Measurements from ENCODE around the gene KLHL21. TPM values are rescaled to one million over a fixed set of nuclear protein-coding genes. Genes with fewer than 3 reads are reported as not detected.

The KLHL21 gene
- total and polyA plus RNA-seq, 2 of the 4 experiments (the other 2 are of a cell fraction), result 12.0 to 36.7 TPM

DNA sequence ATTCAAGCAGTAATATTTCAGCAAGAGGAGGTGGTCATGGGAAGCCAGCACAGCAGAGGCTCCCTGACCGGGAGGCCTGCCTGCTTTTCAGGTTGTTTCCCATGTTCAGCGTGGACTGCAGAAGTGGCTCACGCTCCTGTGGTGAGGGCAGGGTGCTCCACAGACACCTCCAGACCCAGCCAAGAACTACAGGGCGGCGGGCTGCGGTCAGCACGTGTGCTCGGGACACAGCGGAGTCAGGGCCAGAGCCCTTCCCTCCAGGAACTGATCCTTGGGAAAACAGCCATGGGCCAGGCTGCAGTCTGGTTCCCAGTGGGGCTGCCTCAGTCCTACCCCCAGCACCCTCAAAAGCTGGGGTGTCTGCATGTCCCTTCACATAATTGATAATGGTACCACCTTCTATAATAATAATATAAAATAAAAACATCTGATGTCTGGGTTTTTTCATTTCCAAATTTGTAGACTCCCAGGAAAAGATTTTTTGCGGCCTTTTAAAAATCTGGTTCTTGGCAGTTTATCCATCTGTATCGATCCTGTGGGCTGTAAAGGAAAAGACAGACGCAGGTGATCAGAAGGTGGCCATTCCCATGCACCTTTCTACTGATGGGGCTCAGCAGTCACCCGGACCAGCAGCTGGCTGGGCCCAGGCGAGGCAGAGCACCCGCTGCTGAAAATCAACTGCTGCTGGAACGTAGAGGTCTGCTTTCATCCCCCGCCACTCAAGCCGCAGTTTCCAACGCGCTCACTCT is 32.7 kb upstream of the KLHL21 start:
- Histone ChIP-seq H4K20me1 (ENCODE audit: insufficient read depth, low read length) (peaks cover 11% of the 10 kb centered on the region; the same call in 1 of the 2 replicates), H2BK20ac (ENCODE audit: low read depth, low read length) (no peak overlapping the region), H3K4me1 (ENCODE audit: control insufficient read depth, insufficient read depth, low read length) (peaks cover 2% of the 10 kb centered on the region; the same call in 1 of the 2 replicates), H3K14ac (replicated peaks; ENCODE audit: low read depth, low read length) (no peak overlapping the region), H3K23ac (ENCODE audit: low read depth, low read length) (no peak overlapping the region), H3K4me3 (ENCODE audit: insufficient read depth, low read depth, low read length) (no peak overlapping the region), H3K36me3 (ENCODE audit: control insufficient read depth, insufficient read depth, low read length) (peaks cover 63% of the 10 kb centered on the region), H4K8ac (ENCODE audit: low read depth in 2 of 2, low read length in 2 of 2) (no peak overlapping the region), H2BK120ac (ENCODE audit: low read depth, low read length) (no peak overlapping the region), H2BK5ac (ENCODE audit: low read depth, low read length, poor library complexity, severe bottlenecking) (no peak overlapping the region), H3K4me2 (ENCODE audit: low read depth, low read length) (no peak overlapping the region), H3K18ac (ENCODE audit: low read depth, low read length) (no peak overlapping the region), H3K9me3 (ENCODE audit: control insufficient read depth, insufficient read depth, low read length) (no peaks in the 10 kb centered on the region), H3K79me1 (ENCODE audit: low read depth in 1 of 2, low read length in 2 of 2) (peaks cover 0 to 14% of the 10 kb centered on the region in 2 experiments; a peak in 2 of 4 replicates), H2AK5ac (ENCODE audit: low read depth, low read length) (no peak overlapping the region), H2AFZ (replicated peaks; ENCODE audit: low read length, poor library complexity) (no peak overlapping the region), H3K27me3 (ENCODE audit: control insufficient read depth, insufficient read depth, low read length) (no peaks in the 10 kb centered on the region), H3K4ac (ENCODE audit: low read depth, low read length) (no peak overlapping the region), H4K5ac (ENCODE audit: low read depth, low read length) (no peak overlapping the region), H3K56ac (ENCODE audit: extremely low read depth, insufficient read depth, low read length) (no peak overlapping the region), H3K9ac (ENCODE audit: low read depth, low read length) (no peak overlapping the region), H2BK15ac (ENCODE audit: low read depth, low read length) (no peak overlapping the region), H3K9me1 (ENCODE audit: insufficient read depth, low read length) (peaks cover 2% of the 10 kb centered on the region; the same call in 1 of the 2 replicates), H2AK9ac (replicated peaks; ENCODE audit: low read depth, low read length, poor library complexity) (peak overlapping the region; percentile 77), H4K91ac (ENCODE audit: insufficient read depth, low read depth, low read length) (no peak overlapping the region), H3K27ac (ENCODE audit: insufficient read depth, low read length) (no peak overlapping the region)
- CTCF ChIA-PET, result no interaction called here
- in situ Hi-C loops (cut with MboI; ENCODE audit: low sequenced_read_pairs) (no loop called here), intact Hi-C loops (cut with micrococcal nuclease) (loop anchor here (5.0 kb wide), 1 partner anchor 1012 kb away; no protein-coding TSS in a partner anchor), dilution Hi-C loops (cut with HindIII; ENCODE audit: low sequenced_read_pairs, unreplicated experiment) (no loop called here)
- BruUV-seq (replicated peaks), result no TSS peak
- ATAC-seq (ENCODE audit: low read depth), result no peak
- WGBS, 2 experiments (ENCODE audit: extremely low coverage in 2 of 2, insufficient read length in 1 of 2), result 91% methylated on average over 4 of the region's 20 CpGs; no CpG with 5 or more reads in 1 of the 2 experiments
- DNase-seq, result no peak
- POLR2A ChIA-PET (ENCODE audit: unreplicated experiment), result no interaction called here
- TF ChIP-seq POLR2A (IDR thresholded peaks at IDR 0.05; ENCODE audit: low read depth, low read length) (no peak), MAZ (IDR thresholded peaks at IDR 0.05; ENCODE audit: borderline replicate concordance, low read depth, low read length) (no peak), RCOR1 (IDR thresholded peaks at IDR 0.05; ENCODE audit: insufficient replicate concordance, low read length) (no peak), SMC3 (IDR thresholded peaks at IDR 0.05; ENCODE audit: low read depth, low read length) (no peak), RAD21 (IDR thresholded peaks at IDR 0.05; ENCODE audit: low read length) (no peak), MAFK (IDR thresholded peaks at IDR 0.05; ENCODE audit: low read depth, low read length) (no peak), CHD1 (IDR thresholded peaks at IDR 0.05; ENCODE audit: low read depth, low read length) (no peak), RFX5 (IDR thresholded peaks at IDR 0.05; ENCODE audit: low read depth, low read length) (no peak), BHLHE40 (IDR thresholded peaks at IDR 0.05; ENCODE audit: low read depth, low read length) (no peak), FOS (IDR thresholded peaks at IDR 0.05; ENCODE audit: low read depth, low read length) (no peak), NFE2L2 (IDR thresholded peaks at IDR 0.05; ENCODE audit: low read depth, low read length) (no peak), MXI1 (IDR thresholded peaks at IDR 0.05; ENCODE audit: borderline replicate concordance, low read depth, low read length) (no peak)
- TF ChIP-seq, protein P1, sequence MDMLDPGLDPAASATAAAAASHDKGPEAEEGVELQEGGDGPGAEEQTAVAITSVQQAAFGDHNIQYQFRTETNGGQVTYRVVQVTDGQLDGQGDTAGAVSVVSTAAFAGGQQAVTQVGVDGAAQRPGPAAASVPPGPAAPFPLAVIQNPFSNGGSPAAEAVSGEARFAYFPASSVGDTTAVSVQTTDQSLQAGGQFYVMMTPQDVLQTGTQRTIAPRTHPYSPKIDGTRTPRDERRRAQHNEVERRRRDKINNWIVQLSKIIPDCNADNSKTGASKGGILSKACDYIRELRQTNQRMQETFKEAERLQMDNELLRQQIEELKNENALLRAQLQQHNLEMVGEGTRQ (IDR thresholded peaks at IDR 0.05; ENCODE audit: low read depth, low read length), result no peak
- TF ChIP-seq, protein P2, sequence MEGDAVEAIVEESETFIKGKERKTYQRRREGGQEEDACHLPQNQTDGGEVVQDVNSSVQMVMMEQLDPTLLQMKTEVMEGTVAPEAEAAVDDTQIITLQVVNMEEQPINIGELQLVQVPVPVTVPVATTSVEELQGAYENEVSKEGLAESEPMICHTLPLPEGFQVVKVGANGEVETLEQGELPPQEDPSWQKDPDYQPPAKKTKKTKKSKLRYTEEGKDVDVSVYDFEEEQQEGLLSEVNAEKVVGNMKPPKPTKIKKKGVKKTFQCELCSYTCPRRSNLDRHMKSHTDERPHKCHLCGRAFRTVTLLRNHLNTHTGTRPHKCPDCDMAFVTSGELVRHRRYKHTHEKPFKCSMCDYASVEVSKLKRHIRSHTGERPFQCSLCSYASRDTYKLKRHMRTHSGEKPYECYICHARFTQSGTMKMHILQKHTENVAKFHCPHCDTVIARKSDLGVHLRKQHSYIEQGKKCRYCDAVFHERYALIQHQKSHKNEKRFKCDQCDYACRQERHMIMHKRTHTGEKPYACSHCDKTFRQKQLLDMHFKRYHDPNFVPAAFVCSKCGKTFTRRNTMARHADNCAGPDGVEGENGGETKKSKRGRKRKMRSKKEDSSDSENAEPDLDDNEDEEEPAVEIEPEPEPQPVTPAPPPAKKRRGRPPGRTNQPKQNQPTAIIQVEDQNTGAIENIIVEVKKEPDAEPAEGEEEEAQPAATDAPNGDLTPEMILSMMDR (conservative IDR thresholded peaks at IDR 0.05; ENCODE audit: low read depth, low read length), result no peak
- TF ChIP-seq, protein P3, sequence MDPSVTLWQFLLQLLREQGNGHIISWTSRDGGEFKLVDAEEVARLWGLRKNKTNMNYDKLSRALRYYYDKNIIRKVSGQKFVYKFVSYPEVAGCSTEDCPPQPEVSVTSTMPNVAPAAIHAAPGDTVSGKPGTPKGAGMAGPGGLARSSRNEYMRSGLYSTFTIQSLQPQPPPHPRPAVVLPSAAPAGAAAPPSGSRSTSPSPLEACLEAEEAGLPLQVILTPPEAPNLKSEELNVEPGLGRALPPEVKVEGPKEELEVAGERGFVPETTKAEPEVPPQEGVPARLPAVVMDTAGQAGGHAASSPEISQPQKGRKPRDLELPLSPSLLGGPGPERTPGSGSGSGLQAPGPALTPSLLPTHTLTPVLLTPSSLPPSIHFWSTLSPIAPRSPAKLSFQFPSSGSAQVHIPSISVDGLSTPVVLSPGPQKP (IDR thresholded peaks at IDR 0.05; ENCODE audit: borderline replicate concordance, low read depth, low read length), result no peak
